HG02943 (cell line): ENCODE data around the gene UBQLN4.
"Not testable (repeated sequence)": the region's sequence is repeated elsewhere in the genome, so short reads cannot be mapped to it uniquely, and the experiment has no call there.

Source experiments
- ATAC-seq: cut with Tn5 transposase; IDR thresholded peaks from one replicate; pipeline ENCODE4 v1.9.1; 2021; ENCODE audit warnings: mild to moderate bottlenecking, low read depth, moderate library complexity; ENCODE audit not compliant: unreplicated experiment

The UBQLN4 gene

GRCh38 chr1:156063997-156064285 lies 10.3 kb upstream of the UBQLN4 start:
- no peak for ATAC-seq

GRCh38 chr1:156062189-156062588 lies 8.6 kb upstream of the UBQLN4 start:
- no peak for ATAC-seq

GRCh38 chr1:156060937-156061636 lies 7.5 kb upstream of the UBQLN4 start, which contains the start of gene RAB25:
RAB25 (plus strand) TSS chr1:156061160; CDS start chr1:156061401, 241 bp downstream.
- ATAC-seq: no peak

DNA sequence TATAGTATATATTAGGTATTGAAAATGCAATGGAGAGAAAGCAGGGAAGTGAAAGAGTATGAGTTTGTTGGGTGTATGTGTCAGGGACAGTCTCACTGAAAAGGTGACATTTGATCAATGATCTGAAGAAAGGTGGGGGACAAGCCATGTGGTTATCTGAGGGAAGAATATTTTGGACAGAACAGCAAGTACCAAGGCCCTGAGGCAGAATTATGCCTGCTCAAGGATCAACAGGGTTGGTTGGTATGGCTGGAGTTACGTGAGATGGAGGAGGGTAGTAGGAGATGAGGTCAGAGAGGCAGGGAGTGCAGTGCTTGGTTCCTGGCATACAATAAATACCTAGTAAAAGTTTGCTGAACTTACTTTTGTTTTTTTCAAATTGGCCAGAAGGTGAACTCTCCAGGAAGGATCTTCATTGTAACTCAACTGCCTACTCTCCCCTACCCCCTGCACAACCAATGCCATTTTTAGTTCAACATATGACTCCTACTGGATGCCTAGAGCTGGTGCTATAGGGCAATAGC lies 2.8 kb upstream of the UBQLN4 start:
- no peak for ATAC-seq

DNA sequence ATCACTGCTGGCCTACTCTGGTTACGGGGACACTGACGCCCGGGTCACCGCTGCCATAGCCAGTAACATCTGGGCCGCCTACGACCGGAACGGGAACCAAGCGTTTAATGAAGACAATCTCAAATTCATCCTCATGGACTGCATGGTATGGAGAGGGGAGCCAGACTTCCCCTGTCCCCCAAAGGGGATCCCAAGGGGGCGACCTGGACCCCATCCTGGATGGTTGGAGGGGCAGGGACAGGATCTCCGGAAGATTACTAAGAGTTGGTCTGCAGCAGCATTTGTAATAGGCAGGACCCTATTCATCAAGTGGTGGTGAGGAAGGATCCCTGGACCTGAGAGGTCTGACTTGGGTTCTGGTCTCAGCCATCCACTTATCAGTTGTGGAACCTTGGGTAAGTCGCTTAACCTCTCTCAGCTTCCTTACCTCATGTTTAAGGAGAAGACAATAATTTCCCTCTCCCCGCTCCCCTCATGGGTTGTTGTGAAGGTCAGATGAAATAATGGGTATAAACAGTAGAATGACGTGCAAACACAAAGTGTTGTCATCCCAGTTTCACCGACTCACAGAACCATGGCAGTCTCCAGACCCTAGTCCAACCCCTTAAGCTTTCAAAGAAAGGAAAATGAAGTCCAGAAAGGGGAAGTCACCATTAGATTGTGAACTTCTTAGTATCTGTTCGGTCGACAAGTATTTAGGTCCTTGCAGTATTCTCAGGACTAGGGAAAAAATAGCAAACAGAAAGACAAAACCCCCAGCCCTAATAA lies 1.9 kb upstream of the UBQLN4 start:
- ATAC-seq: no peak

DNA sequence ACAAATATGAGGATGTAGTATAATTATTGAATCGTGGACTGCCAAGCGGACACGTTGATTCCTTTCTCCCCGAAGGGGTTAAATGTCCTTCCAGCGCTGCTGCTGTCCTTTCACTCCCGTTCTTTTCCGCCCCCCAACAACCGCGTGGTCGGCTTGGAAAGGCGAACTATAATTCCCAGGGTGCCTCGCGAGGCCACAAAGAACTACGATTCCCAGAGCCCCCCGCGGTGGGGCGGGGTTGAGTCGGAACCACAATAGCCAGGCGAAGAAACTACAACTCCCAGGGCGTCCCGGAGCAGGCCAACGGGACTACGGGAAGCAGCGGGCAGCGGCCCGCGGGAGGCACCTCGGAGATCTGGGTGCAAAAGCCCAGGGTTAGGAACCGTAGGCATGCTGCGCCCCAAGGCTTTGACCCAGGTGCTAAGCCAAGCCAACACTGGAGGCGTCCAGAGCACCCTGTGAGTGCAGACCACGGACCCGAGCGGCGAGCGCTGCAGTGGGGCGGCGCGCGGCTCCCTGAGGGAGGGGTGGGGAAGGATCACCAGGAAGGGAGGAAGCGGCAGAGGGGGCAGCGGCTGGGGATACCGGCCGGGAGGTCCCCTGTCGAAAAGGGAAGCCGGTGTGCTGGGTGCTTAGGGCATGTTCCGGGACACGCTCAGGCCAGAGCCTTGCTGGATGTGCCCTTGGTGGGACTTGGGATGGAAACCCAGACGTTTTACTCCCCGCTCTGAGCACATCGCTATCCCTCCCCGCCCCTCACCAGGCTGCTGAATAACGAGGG lies 1.1 kb upstream of the UBQLN4 start, which contains the start of gene LAMTOR2:
LAMTOR2 (plus strand) TSS at position 283 of the 781 bp plus-strand sequence; CDS start at position 391, 108 bp downstream.
- peak; percentile 76 for ATAC-seq

- ATAC-seq: no peak
Observed at GRCh38 chr1:156052862-156053767, 483 bp downstream of the UBQLN4 start.

DNA sequence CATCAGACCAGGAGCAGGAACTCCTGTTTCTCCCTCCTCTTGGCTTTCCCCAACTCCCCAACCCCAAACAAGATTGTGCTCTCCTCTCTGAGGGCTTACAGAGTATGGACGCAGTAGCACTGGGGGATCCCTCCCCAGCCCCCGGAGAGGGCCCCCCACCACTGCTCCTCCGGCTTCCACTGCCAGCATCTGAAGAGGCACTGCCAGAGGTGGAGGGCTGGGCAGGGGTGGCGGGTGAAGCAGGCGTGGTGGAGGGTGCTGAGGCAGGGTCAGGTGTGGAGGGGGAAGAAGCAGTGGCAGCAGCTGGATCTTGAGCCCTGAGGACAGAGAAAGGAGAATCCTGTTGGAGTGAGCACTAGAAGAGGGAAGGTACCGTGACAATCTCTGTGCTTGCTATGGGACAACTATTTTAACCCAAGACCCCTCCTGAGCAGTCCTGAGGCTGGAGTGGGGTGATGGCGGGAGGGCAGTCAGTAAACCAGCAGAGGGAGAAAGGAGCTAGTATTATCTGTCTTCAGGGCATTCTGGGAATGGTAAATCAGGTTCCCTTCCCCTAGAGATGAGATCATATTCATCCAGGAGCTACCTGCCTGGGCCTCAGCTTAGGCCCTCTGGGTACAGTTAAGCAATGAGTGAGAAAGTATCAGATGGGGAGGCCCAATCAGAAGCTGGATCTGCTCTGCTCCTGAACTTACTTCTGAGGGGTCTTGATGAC lies 2.4 kb downstream of the UBQLN4 start:
- ATAC-seq: no peak

- ATAC-seq: no peak
Observed at GRCh38 chr1:156050376-156050775, 3.2 kb downstream of the UBQLN4 start.

DNA sequence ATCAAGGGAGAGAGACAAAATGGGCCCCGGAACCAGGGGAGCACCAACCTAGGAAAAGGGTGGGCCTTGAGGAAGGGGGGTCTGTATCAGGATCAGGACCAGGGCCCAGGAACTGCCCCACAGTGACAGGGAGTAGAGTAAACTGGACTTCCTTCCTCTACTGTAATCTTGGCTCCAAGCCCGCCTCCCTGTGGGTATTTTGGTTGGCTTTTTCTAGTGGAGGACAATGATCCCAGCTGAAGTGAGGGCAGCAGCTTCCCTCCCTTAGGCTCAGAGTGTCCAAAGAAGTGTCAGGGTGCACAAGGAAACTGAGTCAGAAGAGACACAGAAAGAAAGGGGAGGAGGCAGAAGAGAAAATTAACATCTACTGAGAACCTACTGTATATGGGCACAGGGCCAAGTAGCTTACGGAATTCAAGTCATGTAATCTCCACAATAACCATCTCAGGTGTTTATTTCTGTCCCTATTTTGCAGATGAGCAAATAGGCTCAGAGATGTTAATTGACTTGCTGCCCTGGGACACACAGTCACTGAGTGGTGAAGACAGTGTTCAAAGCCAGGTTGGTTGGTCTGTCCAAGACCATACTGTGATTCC lies 4.8 kb downstream of the UBQLN4 start:
- no peak for ATAC-seq

- no peak for ATAC-seq
Observed at GRCh38 chr1:156045076-156045475, 8.5 kb downstream of the UBQLN4 start.

- no peak for ATAC-seq
Observed at GRCh38 chr1:156042828-156043227, 10.8 kb downstream of the UBQLN4 start.

DNA sequence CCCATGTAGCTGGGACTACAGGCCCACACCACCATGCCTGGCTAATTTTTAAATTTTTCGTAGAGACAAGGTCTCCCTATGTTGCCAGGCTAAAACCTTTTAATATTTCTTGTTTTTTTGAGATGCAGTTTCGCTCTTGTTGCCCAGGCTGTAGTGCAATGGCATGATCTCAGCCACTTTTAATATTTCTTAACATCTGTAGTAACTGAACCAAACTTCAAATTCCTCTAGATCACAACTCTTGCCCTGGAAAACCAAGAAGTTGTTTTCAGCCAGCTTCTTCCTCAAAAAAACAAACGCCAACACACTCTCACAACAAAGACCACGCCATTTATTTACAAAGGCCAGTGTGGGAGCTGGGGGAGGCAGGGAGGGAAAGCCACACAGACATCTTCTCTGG lies 18.6 kb downstream of the UBQLN4 start:
- ATAC-seq: not testable (repeated sequence)

GRCh38 chr1:156033011-156033410 lies 20.6 kb downstream of the UBQLN4 start:
- no peak for ATAC-seq

DNA sequence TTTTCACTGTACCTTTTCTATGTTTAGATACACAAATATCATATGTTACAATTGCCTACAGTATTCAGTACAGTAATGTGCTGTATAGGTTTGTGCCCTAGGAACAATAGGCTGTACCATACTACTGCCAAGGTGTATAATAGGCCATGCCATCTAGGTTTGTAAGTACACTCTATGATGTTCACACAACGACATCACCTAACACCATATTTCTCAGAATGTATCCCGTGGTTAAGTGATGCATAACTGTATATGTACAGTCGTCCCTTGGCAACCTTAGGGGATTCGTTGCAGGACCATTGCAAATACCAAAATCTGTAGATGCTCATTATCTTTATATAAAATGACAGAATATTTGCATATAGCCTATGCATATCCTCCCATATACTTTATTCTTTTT lies 27.0 kb downstream of the UBQLN4 start:
- no peak for ATAC-seq

DNA sequence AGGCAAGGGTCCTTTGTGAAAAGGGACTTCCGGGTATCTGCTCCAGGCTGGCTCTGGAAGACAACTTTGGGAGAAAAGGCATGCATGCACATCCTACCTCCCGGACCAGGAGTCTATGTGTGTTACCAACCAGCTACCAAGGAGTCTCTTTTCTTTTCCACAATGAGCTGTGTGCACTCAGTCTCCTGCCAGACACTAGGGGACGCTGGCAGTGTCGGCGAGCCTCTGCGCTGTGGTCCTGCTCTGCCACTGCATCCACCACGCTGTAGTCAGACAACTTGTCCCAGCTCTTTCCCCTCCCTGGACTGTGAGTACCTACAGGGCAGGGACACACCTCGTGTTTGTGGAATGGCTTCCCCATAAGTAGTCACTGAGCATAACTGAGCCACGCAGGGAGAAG lies 27.7 kb downstream of the UBQLN4 start:
- ATAC-seq: no peak

- no peak for ATAC-seq
Observed at GRCh38 chr1:156024801-156025200, 28.8 kb downstream of the UBQLN4 start.

GRCh38 chr1:156021954-156022353 lies 31.6 kb downstream of the UBQLN4 start:
- ATAC-seq: no peak

DNA sequence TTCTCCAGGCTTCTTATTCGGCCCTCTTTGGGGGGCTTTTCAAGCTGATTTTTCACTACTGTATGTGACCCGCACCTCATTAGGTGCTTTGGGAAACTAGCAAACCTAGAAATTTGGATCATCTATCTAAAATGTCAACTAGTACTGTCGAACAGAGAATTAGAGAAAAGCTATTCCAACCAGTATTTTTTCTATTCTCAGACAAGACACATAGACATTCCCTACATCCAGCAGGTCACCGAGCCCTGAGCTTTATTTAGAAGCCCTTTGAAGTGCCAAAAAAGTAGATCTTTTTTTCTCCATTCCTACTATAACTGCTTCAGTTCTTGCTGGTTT lies 32.5 kb downstream of the UBQLN4 start:
- no peak for ATAC-seq
